DMS 273 (cell line): ENCODE data around the gene DOK4.
"Not testable (repeated sequence)": the region's sequence is repeated elsewhere in the genome, so short reads cannot be mapped to it uniquely, and the experiment has no call there.

Experiments
- DNase-seq: peaks from one replicate; lab custom pipeline; 2025; ENCODE audit not compliant: unreplicated experiment; lab: John Stamatoyannopoulos, UW

Gene DOK4

DNA sequence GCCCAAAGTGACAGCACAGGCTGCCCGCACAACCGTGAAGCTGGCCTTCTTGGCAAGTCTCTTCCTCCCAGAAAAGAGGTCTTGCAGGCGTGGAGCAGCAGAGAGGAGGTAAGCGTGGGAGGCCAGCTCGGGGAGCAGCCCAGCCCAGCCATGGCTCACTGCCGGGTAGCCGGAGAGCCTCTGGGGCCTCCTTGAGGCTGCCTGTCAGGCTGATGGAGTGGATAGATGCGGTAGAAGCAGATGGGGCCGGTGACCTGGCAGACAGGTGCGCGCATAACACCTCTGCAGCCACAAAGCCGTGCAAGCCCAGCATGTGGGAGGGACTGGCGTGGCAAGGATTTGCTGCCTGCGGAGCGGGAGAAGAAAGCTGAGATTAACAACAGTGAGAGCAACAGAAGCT, 17.1 kb upstream of the DOK4 start:
- no peak for DNase-seq

DNA sequence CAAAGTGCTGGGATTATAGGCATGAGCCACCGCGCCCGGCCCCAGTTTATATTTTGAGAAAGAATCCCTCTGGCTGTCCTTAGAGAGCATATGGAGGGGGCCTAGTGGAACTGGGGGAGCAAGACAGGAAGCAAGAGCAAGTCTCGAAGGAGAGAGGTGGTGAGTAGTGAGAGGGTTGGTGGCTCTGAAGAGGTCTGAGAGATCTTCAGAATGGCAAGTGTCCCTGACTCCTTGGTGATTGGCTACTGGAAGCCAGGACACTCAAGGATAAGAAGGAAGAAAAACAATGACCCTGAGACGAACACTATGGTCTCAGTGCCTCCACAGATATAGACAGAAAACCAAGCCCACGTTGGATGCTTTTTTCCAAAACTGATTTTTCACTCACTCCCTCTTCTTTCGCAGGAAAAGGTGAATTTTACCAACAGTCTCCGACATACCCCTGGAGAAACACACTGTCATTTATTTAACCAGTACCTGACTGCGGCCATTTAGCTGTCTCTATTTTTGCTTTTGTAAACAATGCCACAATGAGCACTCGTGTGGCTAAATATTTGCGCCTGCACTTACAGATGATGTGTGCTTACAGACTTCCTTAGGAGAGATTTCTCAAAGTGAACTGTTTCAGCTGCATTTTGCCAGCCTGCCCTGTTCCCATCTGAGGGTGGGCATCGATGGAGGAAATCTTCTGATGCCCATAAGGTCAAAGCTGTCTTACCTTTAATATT, 15.9 kb upstream of the DOK4 start:
- DNase-seq = no peak

- no peak for DNase-seq
Measured at GRCh38 chr16:57501492-57501891, 15.2 kb upstream of the DOK4 start.

DNA sequence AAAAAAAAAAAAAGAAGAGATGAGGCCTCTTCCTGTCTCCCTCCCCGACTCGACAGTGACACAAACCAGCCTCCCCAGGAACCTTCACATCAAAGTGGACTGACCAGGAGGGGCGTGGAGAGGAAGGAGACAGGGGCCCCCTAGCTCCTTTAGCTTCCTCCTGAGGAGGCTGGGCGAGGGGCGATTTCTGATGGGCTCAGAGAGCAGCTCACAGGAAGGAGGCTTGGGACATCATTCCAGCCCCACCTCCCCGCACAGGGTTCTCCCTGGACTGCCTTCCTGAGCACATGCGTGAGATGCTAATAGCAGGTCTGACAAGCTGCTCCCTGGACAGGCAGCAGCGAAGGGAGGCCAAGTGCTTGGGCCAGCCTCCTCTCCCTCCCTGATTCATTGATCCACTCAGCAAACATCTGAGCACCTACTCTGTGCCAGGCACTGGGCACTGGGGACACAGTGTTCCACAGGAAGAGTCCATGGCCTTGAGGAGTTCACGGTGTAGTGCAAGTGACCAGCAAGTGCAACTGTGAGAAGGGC, 14.4 kb upstream of the DOK4 start:
- no peak for DNase-seq

- DNase-seq = not testable (repeated sequence)
Measured at GRCh38 chr16:57499941-57500340, 13.6 kb upstream of the DOK4 start.

GRCh38 chr16:57498031-57498430, 11.7 kb upstream of the DOK4 start:
- DNase-seq = no peak

DNA sequence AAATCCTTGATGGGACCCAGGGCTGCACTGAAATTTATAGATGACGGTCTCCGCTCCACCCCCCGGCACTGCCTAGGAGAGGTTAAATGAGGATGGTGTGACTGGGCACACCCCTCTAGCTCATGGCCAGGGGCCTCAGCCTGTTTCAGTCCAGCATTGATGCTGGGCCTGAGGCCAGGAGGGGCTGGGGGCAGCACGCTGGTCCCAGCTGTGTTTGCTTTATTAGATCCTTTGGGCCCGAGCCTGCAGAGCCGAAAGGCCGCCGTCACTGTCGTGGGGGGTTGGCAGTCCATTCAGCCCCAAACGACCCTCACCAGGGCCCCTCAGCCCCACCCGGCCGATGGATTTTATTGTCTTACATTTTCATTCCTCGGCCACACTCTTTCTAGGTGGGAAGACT, 10.8 kb upstream of the DOK4 start:
- no peak for DNase-seq

DNA sequence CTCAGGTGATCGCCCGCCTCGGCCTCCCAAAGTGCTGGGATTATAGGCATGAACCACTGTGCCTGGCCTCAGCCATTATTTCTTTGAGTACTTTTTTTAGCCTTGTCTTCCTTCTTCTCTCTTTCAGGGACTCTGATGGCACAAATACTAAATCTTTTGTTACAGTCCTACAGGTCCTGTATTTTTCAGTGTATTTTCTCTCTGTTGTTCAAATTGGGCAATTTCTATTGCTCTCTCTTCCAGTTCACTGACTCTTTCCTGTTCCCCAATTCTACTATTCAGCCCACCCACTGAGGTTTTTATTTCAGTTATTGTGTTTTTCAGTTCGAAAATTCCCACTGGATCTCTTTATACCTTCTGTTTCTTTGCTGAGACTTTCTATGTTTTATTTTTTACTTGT, 7.5 kb upstream of the DOK4 start:
- no peak for DNase-seq

DNA sequence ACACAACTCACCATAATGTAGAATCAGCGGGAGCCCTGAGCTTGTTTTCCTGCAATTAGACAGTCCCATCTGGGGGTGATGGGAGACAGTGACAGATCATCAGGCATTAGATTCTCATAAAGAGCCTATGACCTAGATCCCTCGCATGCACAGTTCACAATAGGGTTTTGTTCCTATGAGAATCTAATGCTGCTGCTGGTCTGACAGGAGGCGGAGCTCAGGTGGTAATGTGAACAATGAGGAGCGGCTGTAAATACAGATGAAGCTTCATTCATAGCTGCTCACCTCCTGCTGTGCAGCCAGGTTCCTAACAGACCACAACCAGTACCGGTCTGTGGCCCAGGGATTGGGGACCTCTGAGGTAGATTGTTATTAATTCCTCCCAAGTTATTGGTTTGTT, 2.9 kb upstream of the DOK4 start:
- DNase-seq = no peak

DNA sequence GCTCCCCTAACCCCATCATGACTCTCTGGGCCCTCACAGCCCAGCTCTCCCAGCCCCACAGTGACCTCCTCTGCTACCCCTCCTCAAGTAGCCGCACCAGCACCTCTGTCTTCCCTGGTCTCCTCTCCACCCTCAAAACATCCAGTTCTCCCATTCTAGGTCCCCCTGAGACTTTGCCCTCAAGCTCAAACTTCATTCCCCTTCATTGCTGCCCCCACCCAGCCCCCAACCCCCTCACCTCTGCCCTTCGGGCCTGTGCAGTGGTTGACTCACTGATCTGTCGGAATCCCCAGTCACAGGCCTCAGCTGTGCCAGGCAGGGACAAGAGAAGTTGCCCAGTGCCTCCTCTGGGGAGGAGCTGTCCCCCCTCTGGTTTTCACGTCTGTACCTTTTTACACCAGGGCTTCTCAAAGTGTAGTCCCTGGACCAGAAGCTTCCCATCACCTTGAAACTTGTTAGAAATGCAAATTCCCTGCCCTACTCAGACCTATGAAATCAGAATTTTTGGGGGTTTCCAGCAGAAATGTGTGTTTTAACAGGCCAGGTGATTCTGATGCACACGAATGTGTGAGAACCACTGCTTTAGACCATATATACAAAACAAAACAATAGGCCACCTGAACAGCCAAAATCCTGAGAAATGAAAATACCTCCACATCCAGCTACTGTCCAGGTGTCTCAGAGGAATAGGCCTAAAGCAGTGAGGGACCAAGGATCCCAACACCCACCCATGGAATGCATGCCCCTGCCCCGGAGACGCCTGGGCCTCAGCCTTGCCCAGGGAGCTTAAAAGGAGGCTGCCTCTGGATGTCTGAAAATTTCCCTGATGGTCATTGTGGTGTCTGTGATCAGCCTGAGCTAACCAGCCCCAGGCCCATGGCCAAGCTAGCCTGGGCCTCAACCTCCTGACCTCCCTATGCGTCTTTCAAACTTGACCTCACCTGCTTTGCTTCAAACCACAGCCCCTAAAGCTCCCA, 853 bp upstream of the DOK4 start:
- no peak for DNase-seq

DNA sequence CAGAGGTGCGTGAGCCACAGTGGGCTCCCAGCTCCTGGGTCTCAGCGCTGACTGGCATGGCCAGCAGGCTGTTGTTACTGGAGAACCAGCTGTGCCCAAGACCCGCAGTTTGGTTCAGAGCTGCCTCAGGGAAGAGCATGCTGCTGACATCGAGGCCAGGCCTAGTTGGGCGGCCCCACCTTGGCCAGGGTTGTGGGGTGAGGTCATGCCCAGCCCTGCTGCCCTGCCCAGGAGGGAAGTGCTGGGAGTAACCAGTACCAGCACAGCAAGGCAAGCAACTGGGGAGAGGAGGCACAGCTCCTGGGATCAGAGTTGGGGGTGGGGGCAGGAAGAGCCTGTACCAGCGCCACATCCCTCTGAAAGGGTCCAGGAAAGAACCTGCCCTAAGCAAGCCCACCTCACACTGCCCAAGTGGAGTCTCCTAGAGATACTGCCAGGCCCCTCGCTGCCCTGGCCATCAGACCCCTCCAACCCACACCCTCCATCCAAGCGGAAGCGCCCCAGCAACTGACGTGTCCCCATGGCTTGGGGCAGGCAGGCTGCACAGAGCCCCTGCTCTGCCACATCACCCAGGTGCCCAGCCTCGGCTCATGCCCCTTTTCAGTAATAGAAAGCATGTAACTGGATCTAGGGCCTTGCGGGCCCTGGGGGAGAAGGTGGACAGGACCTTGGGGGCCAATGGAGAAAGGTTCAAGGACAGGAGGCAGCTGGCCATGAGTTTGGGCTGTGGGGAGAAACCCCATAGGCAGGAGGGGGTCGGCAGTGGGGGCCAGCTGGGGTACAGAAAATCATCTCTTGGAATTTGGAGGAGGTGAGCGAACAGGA, 990 bp downstream of the DOK4 start:
- DNase-seq = no peak

DNA sequence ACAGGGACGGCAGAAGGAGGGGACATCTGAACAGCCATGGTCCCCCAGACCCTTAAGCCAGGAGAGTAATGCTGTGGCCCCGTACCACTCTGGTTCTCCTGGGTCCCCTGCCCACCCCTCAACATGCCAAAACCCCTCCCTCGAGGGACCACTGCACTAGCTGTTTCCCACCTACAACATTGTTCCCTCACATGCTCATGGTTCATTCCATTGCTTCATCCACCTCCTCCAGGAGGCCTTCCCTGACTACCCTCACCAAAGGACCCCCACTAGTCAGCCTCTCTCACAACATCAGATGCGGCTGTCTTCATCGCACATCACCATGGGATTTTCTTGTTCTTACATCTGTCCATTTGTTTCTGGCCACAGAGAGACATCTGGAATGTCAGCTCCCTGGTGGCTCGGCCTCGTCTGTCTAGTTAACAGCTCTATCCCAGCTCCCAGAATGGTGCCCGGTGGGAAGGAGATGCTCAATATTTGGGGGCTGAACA, 1.7 kb downstream of the DOK4 start:
- no peak for DNase-seq

- no peak for DNase-seq
Measured at GRCh38 chr16:57483725-57484514, 2.4 kb downstream of the DOK4 start.

DNA sequence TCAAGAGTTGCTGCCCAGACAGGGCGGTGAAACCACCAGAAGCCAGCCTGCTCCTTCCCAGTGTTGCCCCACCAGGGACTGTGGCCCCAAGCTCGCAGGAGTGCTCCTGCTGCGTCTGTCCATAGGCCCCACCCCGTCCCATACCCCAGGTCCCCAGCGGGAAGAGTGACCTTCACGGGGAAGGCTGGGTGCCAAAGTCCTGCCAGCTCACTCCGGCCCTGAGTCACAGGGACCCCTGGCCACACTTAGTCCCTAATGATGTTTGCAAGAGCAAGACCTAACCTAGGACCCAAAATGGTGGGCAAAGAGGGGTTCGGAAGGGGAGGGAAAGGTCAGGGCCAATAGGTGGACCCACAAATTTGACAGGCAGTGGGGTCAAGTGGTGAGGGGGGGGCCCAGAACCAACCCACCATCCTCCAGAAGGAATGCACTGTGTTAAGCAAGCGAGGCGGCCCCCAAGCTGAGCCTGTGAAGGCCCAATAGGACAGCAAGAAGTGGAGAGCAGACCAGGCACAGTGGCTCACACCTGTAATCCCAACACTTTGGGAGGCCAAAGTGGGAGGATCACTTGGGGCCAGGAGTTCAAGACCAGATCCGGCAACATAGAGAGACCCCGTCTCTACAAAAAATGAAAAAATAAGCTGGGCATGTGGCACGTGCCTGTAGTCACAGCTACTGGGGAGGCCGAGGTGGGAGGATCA, 3.3 kb downstream of the DOK4 start:
- DNase-seq = no peak

- DNase-seq = no peak
Measured at GRCh38 chr16:57481421-57481820, 4.9 kb downstream of the DOK4 start.

GRCh38 chr16:57480754-57481230, 5.5 kb downstream of the DOK4 start:
- DNase-seq = peak; percentile 84

GRCh38 chr16:57479976-57480753, 6.1 kb downstream of the DOK4 start:
- DNase-seq = no peak

GRCh38 chr16:57479205-57479975, 6.9 kb downstream of the DOK4 start:
- peak; percentile 64 for DNase-seq
